NCI-H2107 treated with DMSO at 0.1 percent for 48 hours (cell line): ENCODE results near the gene EXOSC3.

Source experiments
- DNase-seq: peaks from one replicate; lab custom pipeline; 2025; ENCODE audit not compliant: unreplicated experiment; lab: John Stamatoyannopoulos, UW

The EXOSC3 gene

DNA sequence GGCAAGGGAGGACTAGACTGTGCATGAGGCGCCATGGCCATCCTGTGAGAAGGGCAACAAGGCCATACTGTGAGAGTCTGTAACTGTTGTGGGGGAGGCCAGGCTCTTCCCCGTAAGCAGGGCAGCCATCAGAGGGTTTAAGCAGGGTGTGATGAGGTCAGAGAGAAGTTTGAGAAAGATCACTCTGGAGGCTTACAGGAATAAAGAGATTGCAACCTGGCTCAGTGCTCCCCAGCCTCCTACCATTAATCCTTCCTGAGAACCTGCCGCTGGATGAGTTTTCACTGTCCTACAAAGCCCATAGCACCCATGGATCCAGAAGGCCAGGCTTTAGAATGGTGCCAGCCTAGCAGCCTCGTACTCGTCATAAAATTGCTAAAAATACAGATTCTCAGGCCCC, 45.6 kb downstream of the EXOSC3 start:
- DNase-seq, result no peak

DNA sequence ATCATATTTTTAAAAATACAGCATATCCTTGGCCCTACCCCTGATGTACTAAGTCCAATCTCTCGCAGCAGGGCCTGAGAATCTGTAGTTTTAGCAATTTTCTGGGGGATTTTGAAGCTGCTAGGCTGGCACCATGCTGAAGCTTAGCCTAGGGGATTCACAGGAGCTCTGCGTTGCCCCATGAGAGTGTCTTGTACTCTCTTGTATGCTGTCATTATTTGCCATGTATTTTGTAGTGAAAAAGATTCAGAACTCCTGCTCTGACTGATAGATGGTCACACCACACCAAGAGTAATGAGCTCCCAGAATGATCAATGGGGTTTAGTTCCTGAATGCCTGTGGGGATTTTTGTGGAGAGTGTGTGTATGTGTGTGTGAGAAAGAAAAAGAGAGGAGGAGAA, 51.9 kb downstream of the EXOSC3 start:
- no peak for DNase-seq

- peak; percentile 4 for DNase-seq
Observed at GRCh38 chr9:37732086-37732741, 52.6 kb downstream of the EXOSC3 start.

GRCh38 chr9:37730839-37731238, 54.0 kb downstream of the EXOSC3 start:
- no peak for DNase-seq

- no peak for DNase-seq
Observed at GRCh38 chr9:37730256-37730655, 54.6 kb downstream of the EXOSC3 start.
